H1 (cell line): ENCODE data around the gene SSU72. TPM values are rescaled to one million over a fixed set of nuclear protein-coding genes. Genes with fewer than 3 reads are reported as not detected.
A peak's percentile ranks its signal among the peaks of the same experiment; 100 is the strongest.

Experiments used
- CTCF ChIA-PET: fragments of 300-600 bp; sonication (Branson Sonifier 250); formaldehyde crosslinking; loops from one replicate; lab custom pipeline; 2021; ENCODE audit not compliant: partially characterized antibody; lab: Charles Lee
- POLR2A ChIA-PET: fragments of 300-600 bp; sonication (Branson Sonifier 250); formaldehyde crosslinking; loops from one replicate; lab custom pipeline; 2021; ENCODE audit warnings: inconsistent platforms; ENCODE audit not compliant: partially characterized antibody; lab: Charles Lee
- DNase-seq, 2 experiments: peaks; one replicate each; pipeline versions ENCODE4 v3.0.0 to v3.0.0-alpha.2; 2010 to 2022; ENCODE audit warnings: low spot score in 2 of 2, low read depth in 1 of 2, mixed read lengths in 1 of 2
- FAIRE-seq: peaks from 2 replicates; lab custom pipeline; 2011; peaks lifted over from hg19 to GRCh38; lab: Jason Lieb, UNC
- H2AFZ ChIP-seq: 2 replicates; pipeline ENCODE4 v1.8.1; 2012; ENCODE audit warnings: low read length, inconsistent platforms
- H2AK5ac ChIP-seq: 2 replicates; pipeline ENCODE4 v1.6.1; 2013; ENCODE audit warnings: low read depth, low read length
- H2BK120ac ChIP-seq: replicated peaks from 2 replicates; pipeline ENCODE3; 2013; ENCODE audit warnings: low read depth, low read length, inconsistent platforms
- H2BK12ac ChIP-seq: 2 replicates; pipeline ENCODE4 v1.6.1; 2013; ENCODE audit warnings: low read depth, low read length
- H2BK15ac ChIP-seq: 2 replicates; pipeline ENCODE4 v1.6.1; 2013; ENCODE audit warnings: low read length
- H2BK20ac ChIP-seq: 2 replicates; pipeline ENCODE4 v1.6.1; 2013; ENCODE audit warnings: low read length
- H2BK5ac ChIP-seq: 2 replicates; pipeline ENCODE4 v1.6.1; 2013; ENCODE audit warnings: low read depth, low read length
- H3K14ac ChIP-seq: 2 replicates; pipeline ENCODE4 v1.6.1; 2013; ENCODE audit warnings: inconsistent platforms; ENCODE audit not compliant: insufficient read length
- H3K18ac ChIP-seq: 2 replicates; pipeline ENCODE4 v1.6.1; 2013; ENCODE audit warnings: low read length; ENCODE audit errors: extremely low read depth
- H3K23ac ChIP-seq: 2 replicates; pipeline ENCODE4 v1.6.1; 2013; ENCODE audit warnings: inconsistent platforms; ENCODE audit not compliant: insufficient read length
- H3K23me2 ChIP-seq: 2 replicates; pipeline ENCODE4 v1.6.1; 2013; ENCODE audit warnings: low read depth, low read length
- H3K27ac ChIP-seq: 2 replicates; pipeline ENCODE4 v1.6.1; 2011; ENCODE audit warnings: low read depth, low read length, inconsistent platforms
- H3K27me3 ChIP-seq, 4 experiments: replicated peaks in 1 of 4; 1 replicate in 1 of 4; 2 replicates in 3 of 4; pipeline versions ENCODE4 v1.6.1 to v1.8.1; 2011 to 2013; ENCODE audit warnings: low read length in 3 of 4, mild to moderate bottlenecking in 3 of 4, inconsistent platforms in 2 of 4, mixed read lengths in 2 of 4, moderate library complexity in 1 of 4; ENCODE audit not compliant: control insufficient read depth in 3 of 4, insufficient read depth in 3 of 4; ENCODE audit errors: extremely low read depth in 1 of 4
- H3K36me3 ChIP-seq, 4 experiments: 2 replicates each; pipeline versions ENCODE4 v1.6.1 to v1.8.1; 2011 to 2013; ENCODE audit warnings: mild to moderate bottlenecking in 4 of 4, low read length in 3 of 4, moderate library complexity in 2 of 4, control low read depth in 1 of 4, inconsistent platforms in 1 of 4; ENCODE audit not compliant: insufficient read depth in 4 of 4, control insufficient read depth in 2 of 4
- H3K4ac ChIP-seq: replicated peaks from 2 replicates; pipeline ENCODE3; 2013; ENCODE audit warnings: low read length, low read depth, mixed read lengths, inconsistent platforms; ENCODE audit not compliant: insufficient read length
- H3K4me1 ChIP-seq, 4 experiments: replicated peaks in 1 of 4; 1 replicate in 1 of 4; 2 replicates in 3 of 4; pipeline versions ENCODE4 v1.6.1 to v1.8.1; 2011 to 2013; ENCODE audit warnings: low read length in 3 of 4, inconsistent platforms in 2 of 4, mixed read lengths in 1 of 4; ENCODE audit not compliant: insufficient read depth in 4 of 4, control insufficient read depth in 3 of 4
- H3K4me2 ChIP-seq, 2 experiments: 2 replicates each; pipeline versions ENCODE4 v1.6.1 to v1.8.1; 2011 to 2013; ENCODE audit warnings: low read depth in 2 of 2, low read length in 2 of 2, control low read depth in 1 of 2, inconsistent platforms in 1 of 2, mild to moderate bottlenecking in 1 of 2; ENCODE audit not compliant: insufficient read depth in 1 of 2
- H3K4me3 ChIP-seq, 4 experiments: fragments of 200-600, 300-600 bp in 1 of 4; sonication (generic), shearing (Covaris generic), sonication (Bioruptor Twin) in 1 of 4; 2 replicates each; pipeline versions ENCODE4 v1.5.1 to v1.8.1; 2011 to 2016; ENCODE audit warnings: low read length in 4 of 4, low read depth in 3 of 4, control low read depth in 2 of 4, inconsistent platforms in 2 of 4, mild to moderate bottlenecking in 2 of 4, mixed read lengths in 1 of 4, moderate library complexity in 1 of 4; ENCODE audit not compliant: insufficient read depth in 2 of 4; ENCODE audit errors: extremely low read depth in 1 of 4
- H3K56ac ChIP-seq: replicated peaks from 2 replicates; pipeline ENCODE3; 2013; ENCODE audit warnings: low read depth, mild to moderate bottlenecking, mixed read lengths, low read length, inconsistent platforms; ENCODE audit not compliant: insufficient read length
- H3K79me1 ChIP-seq: 2 replicates; pipeline ENCODE4 v1.6.1; 2013; ENCODE audit warnings: low read depth, low read length, control low read depth
- H3K79me2 ChIP-seq, 2 experiments: 2 replicates each; pipeline versions ENCODE4 v1.6.1 to v1.8.1; 2012 to 2013; ENCODE audit warnings: low read length in 2 of 2, mild to moderate bottlenecking in 2 of 2, inconsistent platforms in 1 of 2; ENCODE audit not compliant: insufficient read depth in 2 of 2, control insufficient read depth in 1 of 2
- H3K9ac ChIP-seq, 4 experiments: replicated peaks in 1 of 4; 1 replicate in 1 of 4; 2 replicates in 3 of 4; pipeline versions ENCODE4 v1.6.1 to v1.8.1; 2011 to 2013; ENCODE audit warnings: low read depth in 3 of 4, low read length in 3 of 4, control low read depth in 2 of 4, mild to moderate bottlenecking in 2 of 4, moderate library complexity in 2 of 4, inconsistent platforms in 1 of 4; ENCODE audit errors: extremely low read depth in 1 of 4
- H3K9me3 ChIP-seq, 2 experiments: 2 replicates each; pipeline versions ENCODE4 v1.6.1 to v1.8.1; 2012 to 2013; ENCODE audit warnings: mild to moderate bottlenecking in 2 of 2, moderate library complexity in 2 of 2, control low read depth in 1 of 2, inconsistent platforms in 1 of 2, low read depth in 1 of 2, low read length in 1 of 2, mixed read lengths in 1 of 2; ENCODE audit not compliant: insufficient read depth in 2 of 2
- H4K20me1 ChIP-seq, 2 experiments: replicated peaks in 1 of 2; 2 replicates each; pipeline versions ENCODE3 to v1.8.1; 2011 to 2013; ENCODE audit warnings: inconsistent platforms in 2 of 2, low read length in 2 of 2, mild to moderate bottlenecking in 1 of 2; ENCODE audit not compliant: insufficient read depth in 2 of 2, control insufficient read depth in 1 of 2
- H4K5ac ChIP-seq: 2 replicates; pipeline ENCODE4 v1.6.1; 2013; ENCODE audit warnings: low read length, low read depth, mixed read lengths, inconsistent platforms; ENCODE audit not compliant: insufficient read length
- H4K8ac ChIP-seq: 2 replicates; pipeline ENCODE4 v1.8.0; 2013; ENCODE audit warnings: mild to moderate bottlenecking, moderate library complexity, low read length, inconsistent platforms; ENCODE audit not compliant: insufficient read depth; ENCODE audit errors: extremely low read depth
- H4K91ac ChIP-seq: replicated peaks from 2 replicates; pipeline ENCODE3; 2013; ENCODE audit warnings: low read length, mixed read lengths, inconsistent platforms; ENCODE audit not compliant: insufficient read length
- BACH1 ChIP-seq: IDR thresholded peaks from 2 replicates; pipeline ENCODE4 v1.6.1; 2012; ENCODE audit warnings: low read length, improper control_type of control experiment
- CBX8 ChIP-seq: fragments of 300-800, 300-1000 bp; sonication (generic); IDR thresholded peaks from 2 replicates; pipeline ENCODE4 v1.7.1; 2016; ENCODE audit warnings: low read depth, low read length, borderline replicate concordance
- CREB1 ChIP-seq: IDR thresholded peaks from 2 replicates; pipeline ENCODE4 v1.6.1; 2012; ENCODE audit warnings: inconsistent platforms
- EGR1 ChIP-seq: IDR thresholded peaks from 2 replicates; pipeline ENCODE4 v1.6.1; 2011; ENCODE audit warnings: low read depth, low read length, borderline replicate concordance
- EP300 ChIP-seq, 2 experiments: IDR thresholded peaks; 1 replicate in 1 of 2; 2 replicates in 1 of 2; pipeline ENCODE4 v1.6.1; 2011 to 2012; ENCODE audit warnings: low read depth in 2 of 2, low read length in 2 of 2, mild to moderate bottlenecking in 2 of 2, borderline replicate concordance in 1 of 2, inconsistent platforms in 1 of 2, moderate library complexity in 1 of 2
- RAD21 ChIP-seq, 2 experiments: IDR thresholded peaks in 1 of 2; conservative IDR thresholded peaks in 1 of 2; 2 replicates each; pipeline ENCODE4 v1.6.1; 2011; ENCODE audit warnings: low read depth in 2 of 2, low read length in 2 of 2, improper control_type of control experiment in 1 of 2, inconsistent platforms in 1 of 2, mild to moderate bottlenecking in 1 of 2, moderate library complexity in 1 of 2
- RBBP5 ChIP-seq: IDR thresholded peaks from 2 replicates; pipeline ENCODE4 v1.7.1; 2012; ENCODE audit warnings: low read depth, mild to moderate bottlenecking, inconsistent platforms, low read length, moderate library complexity, borderline replicate concordance
- RFX5 ChIP-seq: IDR thresholded peaks from 2 replicates; pipeline ENCODE4 v1.6.1; 2011; ENCODE audit warnings: low read depth, low read length, improper control_type of control experiment, borderline replicate concordance
- SIRT6 ChIP-seq: IDR thresholded peaks from one replicate; pipeline ENCODE4 v1.7.1; 2012; ENCODE audit warnings: low read length, inconsistent platforms
- TAF1 ChIP-seq: IDR thresholded peaks from 2 replicates; pipeline ENCODE4 v1.6.1; 2011; ENCODE audit warnings: mild to moderate bottlenecking, low read depth, low read length
- TAF7 ChIP-seq: optimal IDR thresholded peaks from 2 replicates; pipeline ENCODE3; 2011; ENCODE audit warnings: low read depth, mild to moderate bottlenecking, inconsistent platforms, low read length, moderate library complexity, borderline replicate concordance
- YY1 ChIP-seq: IDR thresholded peaks from 2 replicates; pipeline ENCODE4 v1.6.1; 2011; ENCODE audit warnings: low read depth, mild to moderate bottlenecking, low read length
- WGBS, 2 experiments: shearing (Covaris generic) in 1 of 2; methylation state at CpG; one replicate each; pipeline versions ENCODE4 v1.1.6 to v1.1.7; 2013 to 2015; ENCODE audit warnings: low lambda C conversion rate in 2 of 2, mixed read lengths in 2 of 2, inconsistent platforms in 1 of 2, low coverage in 1 of 2, missing lambda C conversion rate in 1 of 2; ENCODE audit not compliant: insufficient replicate concordance in 2 of 2, insufficient coverage in 1 of 2, insufficient read length in 1 of 2; ENCODE audit errors: extremely low coverage in 1 of 2, missing lambda C conversion rate in 1 of 2; 5-methylcytosine and 5-hydroxymethylcytosine counted together
- polyA plus RNA-seq, 7 experiments: library from polyadenylated mRNA; depleted of rRNA in 3 of 7; stranded (reverse) in 5 of 7; unstranded in 2 of 7; fragments of >200 nt in 5 of 7; fragments of 200-250 nt in 2 of 7; gene quantifications; 1 replicate in 5 of 7; 2 replicates in 1 of 7; 4 replicates in 1 of 7; pipeline versions ENCODE4 v1.2.1 to v1.2.3, GENCODE V29; 2011 to 2013; ENCODE audit warnings: missing spikeins in 2 of 7, mixed read lengths in 2 of 7
- total RNA-seq: library from RNA; stranded (reverse); fragmentation: NEBNext Ultra II Directional; extraction: Animal tissue kit (Norgen Biotek cat#: 25700); gene quantifications from 2 replicates; pipeline ENCODE4 v1.2.1, GENCODE V29; 2021

The SSU72 gene
- total and polyA plus RNA-seq, 2 of the 8 experiments (the other 6 are each of a cell fraction or from before 2014, with no cell fraction given) = 110 to 165 TPM

DNA sequence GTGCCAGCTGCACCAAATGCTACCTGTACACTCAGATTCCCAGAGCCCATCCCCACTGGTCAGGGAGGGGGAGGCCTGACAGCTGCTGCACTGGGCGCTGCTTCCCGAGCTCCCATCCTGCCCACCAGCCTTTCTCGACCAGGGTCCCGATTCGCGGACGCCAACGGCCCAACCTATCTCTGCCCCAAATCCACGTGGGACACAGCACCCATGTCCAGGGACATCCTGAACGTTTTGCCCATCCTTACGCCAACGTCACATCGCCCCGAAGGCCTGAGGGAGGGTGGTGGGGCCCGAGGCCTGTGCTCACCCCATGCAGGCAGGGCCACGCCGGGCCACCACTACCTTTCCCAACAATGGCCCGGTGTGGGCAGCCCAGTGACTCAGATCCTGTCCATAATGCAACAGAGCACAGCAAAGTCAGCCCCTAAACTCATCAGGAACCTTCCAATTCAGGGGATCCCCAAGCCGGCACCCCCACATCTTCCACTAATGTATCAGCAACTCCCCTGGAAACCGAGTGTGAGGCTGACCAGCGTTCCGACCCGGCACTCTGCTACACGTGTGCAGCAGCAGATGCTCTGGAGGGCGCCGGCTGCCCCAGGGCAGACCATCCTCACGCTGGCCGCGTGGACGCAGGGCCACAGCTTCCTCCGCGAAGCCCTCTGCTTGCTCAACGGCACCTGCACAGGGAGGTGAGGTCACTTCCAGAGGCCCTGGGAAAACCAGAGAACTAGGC is 23.0 kb downstream of the SSU72 start:
- no peak overlapping the region for H4K5ac ChIP-seq
- H3K4me2 ChIP-seq = no peak overlapping the region
- no peak overlapping the region for H3K23ac ChIP-seq
- DNase-seq (no peak), FAIRE-seq (no peak)
- no peak overlapping the region for H3K4ac ChIP-seq
- no peak overlapping the region for H4K91ac ChIP-seq
- WGBS, 2 experiments = 94% methylated on average over 33 of the region's 33 CpGs; no CpG with 5 or more reads in 1 of the 2 experiments
- H3K27me3 ChIP-seq = no peaks in the 10 kb centered on the region
- peaks cover 14% of the 10 kb centered on the region for H3K79me1 ChIP-seq
- peak overlapping the region; percentile 63 for H2BK5ac ChIP-seq
- H2AFZ ChIP-seq = no peak overlapping the region
- H2BK12ac ChIP-seq = no peak overlapping the region
- POLR2A ChIA-PET = interaction anchor here (0.9 to 23.0 kb wide), 7 partner anchors 10 to 149 kb away, joined by 3 to 367 read pairs (median 3); partner anchors contain the start of gene MIB2
- H2BK120ac ChIP-seq = no peak overlapping the region
- no peaks in the 10 kb centered on the region for H3K9me3 ChIP-seq
- H3K18ac ChIP-seq = no peak overlapping the region
- H3K14ac ChIP-seq = no peak overlapping the region
- H3K4me1 ChIP-seq = no peaks in the 10 kb centered on the region; a peak in 2 of 7 replicates
- no peak overlapping the region; the same call in 1 of the 2 replicates for H3K27ac ChIP-seq
- no peak overlapping the region for H3K9ac ChIP-seq
- H3K79me2 ChIP-seq = peaks cover 0 to 19% of the 10 kb centered on the region in 2 experiments; a peak in 1 of 4 replicates
- no peaks in the 10 kb centered on the region for H3K23me2 ChIP-seq
- CTCF ChIA-PET = interaction anchor here (0.7 to 2.0 kb wide), 12 partner anchors 8 to 183 kb away, joined by 3 to 9 read pairs (median 4); no protein-coding TSS in a partner anchor
- H4K20me1 ChIP-seq = peaks cover 17 to 31% of the 10 kb centered on the region in 2 experiments
- no peak overlapping the region for H2BK15ac ChIP-seq
- H3K4me3 ChIP-seq = no peak overlapping the region
- no peak overlapping the region for H3K56ac ChIP-seq
- peak overlapping the region; percentile 65; the same call in 1 of the 2 replicates for H4K8ac ChIP-seq
- no peak overlapping the region for H2AK5ac ChIP-seq
- no peaks in the 10 kb centered on the region; a peak in 1 of 8 replicates for H3K36me3 ChIP-seq
- no peak overlapping the region for H2BK20ac ChIP-seq
- no peak for TF ChIP-seq YY1
- no peak for TF ChIP-seq CREB1
- no peak for TF ChIP-seq TAF7
- no peak for TF ChIP-seq RAD21 (IDR thresholded peaks at IDR 0.05 in 1 of 2, conservative IDR thresholded peaks at IDR 0.05 in 1 of 2; ENCODE audit: low read depth in 2 of 2, low read length in 2 of 2)
- TF ChIP-seq EP300 (IDR thresholded peaks at IDR 0.05; ENCODE audit: borderline replicate concordance in 1 of 2, low read depth in 2 of 2, low read length in 2 of 2) = no peak
- TF ChIP-seq EGR1 = no peak
- no peak for TF ChIP-seq BACH1
- no peak for TF ChIP-seq RFX5
- no peak for TF ChIP-seq SIRT6
- TF ChIP-seq CBX8 = no peak
- no peak for TF ChIP-seq TAF1
- no peak for TF ChIP-seq RBBP5
